H54 (cell line): ENCODE data around the gene SYNCRIP.
"Not testable (repeated sequence)": the region's sequence is repeated elsewhere in the genome, so short reads cannot be mapped to it uniquely, and the experiment has no call there.

Experiments
- DNase-seq: peaks from one replicate; pipeline ENCODE4 v3.0.0; 2011; ENCODE audit warnings: low spot score, mixed read lengths; ENCODE audit not compliant: insufficient read length
- FAIRE-seq: peaks from 3 replicates; lab custom pipeline; 2011; peaks lifted over from hg19 to GRCh38; lab: Jason Lieb, UNC
- POLR2A ChIP-seq: IDR thresholded peaks from 2 replicates; pipeline ENCODE4 v1.6.1; 2011; ENCODE audit warnings: low read depth, mild to moderate bottlenecking, low read length

Gene SYNCRIP

GRCh38 chr6:85642774-85643536 lies at the start of gene SYNCRIP:
Gene SYNCRIP, minus strand, starts transcription at chr6:85642886. Its CDS starts 1,447 bp downstream, at chr6:85641439.
- peak; percentile 80 for FAIRE-seq
- peak; percentile 90 for TF ChIP-seq POLR2A
- DNase-seq = peak; percentile 64

DNA sequence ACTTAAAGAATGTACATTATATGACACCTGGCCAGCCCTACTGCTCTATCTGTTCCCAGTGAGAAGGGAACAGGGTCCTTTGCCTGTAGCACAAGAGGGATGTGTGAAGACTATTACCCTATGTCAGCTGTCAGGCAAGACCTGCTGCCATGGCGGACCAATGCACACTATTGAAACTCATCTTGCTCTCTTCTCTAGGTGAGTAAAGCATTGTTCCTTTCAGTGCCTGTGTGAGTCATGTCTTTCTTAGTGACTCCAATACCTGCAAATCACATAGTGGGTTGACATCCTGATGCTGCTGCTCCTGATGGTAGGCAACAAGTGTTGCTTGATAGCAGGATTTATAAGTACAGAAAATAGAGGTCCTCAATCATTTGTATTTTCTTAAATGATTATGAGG lies 48.8 kb upstream of the SYNCRIP start:
- FAIRE-seq = no peak
- TF ChIP-seq POLR2A = no peak
- DNase-seq = no peak

- no peak for TF ChIP-seq POLR2A
- no peak for DNase-seq
- FAIRE-seq = no peak
Observed at GRCh38 chr6:85690071-85690470, 47.4 kb upstream of the SYNCRIP start.

- no peak for TF ChIP-seq POLR2A
- DNase-seq = no peak
- FAIRE-seq = no peak
Observed at GRCh38 chr6:85685713-85686112, 43.0 kb upstream of the SYNCRIP start.

DNA sequence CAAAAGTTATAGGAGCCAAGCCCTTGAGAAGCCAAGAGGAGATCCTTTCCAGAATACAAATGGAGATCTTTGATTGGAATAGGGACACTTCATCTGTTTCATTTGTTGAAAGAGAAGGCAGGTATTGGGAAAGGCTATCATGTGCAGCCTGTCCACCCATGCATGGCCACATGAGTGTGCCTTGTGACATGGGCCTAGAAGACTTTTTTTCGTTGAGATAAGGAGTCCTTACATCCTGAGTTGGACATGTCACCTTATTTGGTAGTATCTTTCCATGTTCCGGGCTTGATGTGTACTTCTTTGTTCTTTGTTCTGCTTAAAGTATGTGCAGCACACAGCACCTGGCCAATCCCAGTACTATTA lies 42.1 kb upstream of the SYNCRIP start:
- FAIRE-seq = no peak
- no peak for DNase-seq
- no peak for TF ChIP-seq POLR2A

DNA sequence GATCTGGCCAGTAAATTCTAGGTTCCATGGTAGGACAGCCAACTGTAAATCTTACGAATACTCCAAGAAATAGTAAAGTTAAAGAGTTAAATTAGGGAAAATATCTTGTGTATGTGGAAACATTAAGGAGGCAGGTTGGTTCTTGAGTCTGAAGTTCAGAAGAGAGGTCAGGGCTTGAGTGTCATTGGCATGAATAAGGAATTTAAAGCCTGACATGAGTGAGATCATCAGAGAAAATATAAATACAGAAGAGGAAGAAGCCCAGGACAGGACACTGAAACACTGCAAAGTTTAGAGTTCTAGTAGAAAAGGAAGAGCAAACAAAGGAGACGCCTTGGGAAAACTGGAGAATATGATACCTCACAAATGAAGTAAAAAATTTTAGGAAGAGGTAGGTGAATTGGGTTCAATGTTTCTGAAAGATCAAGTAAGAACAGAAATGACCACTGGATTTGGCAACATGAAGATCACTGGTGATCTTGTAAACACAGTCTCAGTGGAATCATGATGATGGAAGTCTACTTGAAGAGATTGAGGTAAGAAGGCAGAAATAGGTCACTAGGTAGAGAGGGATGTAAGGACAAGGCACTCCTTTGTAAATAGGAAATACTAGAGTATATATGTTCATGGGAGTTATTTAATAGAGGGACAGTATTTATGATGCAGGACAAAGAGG lies 41.6 kb upstream of the SYNCRIP start:
- no peak for FAIRE-seq
- no peak for DNase-seq
- TF ChIP-seq POLR2A = no peak

DNA sequence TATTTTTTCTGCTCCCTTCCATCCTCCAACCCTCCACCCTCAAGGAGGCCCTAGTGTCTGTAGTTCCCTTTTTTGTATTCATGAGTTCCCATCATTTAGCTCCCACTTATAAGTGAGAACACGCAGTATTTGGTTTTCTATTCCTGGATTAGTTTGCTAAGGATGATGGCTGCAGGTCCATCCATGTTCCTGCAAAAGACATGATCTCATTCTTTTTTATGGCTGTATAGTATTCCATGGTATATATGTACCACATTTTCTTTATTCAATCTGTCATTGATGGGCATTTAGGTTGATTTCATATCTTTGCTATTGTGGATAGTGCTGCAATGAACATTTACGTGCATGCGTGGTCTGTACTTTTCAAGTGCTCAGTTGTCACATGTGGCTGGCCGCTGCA lies 39.2 kb upstream of the SYNCRIP start:
- not testable (repeated sequence) for FAIRE-seq, DNase-seq

DNA sequence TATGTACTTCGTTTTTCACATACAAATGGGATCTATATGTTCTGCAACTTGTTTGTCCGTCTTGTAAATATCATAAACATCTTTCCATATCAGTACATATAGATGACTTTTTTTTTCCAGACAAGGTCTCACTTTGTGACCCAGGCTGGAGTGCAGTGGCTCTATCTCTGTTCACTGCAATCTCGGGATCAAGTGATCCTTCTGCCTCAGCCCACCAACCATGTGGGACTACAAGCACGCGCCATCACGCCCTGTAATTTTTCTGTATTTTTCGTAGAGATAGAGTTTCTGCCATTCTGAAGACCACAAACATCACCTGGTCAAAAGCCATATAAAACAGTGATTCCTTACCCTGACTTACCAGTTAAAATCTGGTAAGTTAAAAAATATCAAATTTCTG lies 37.7 kb upstream of the SYNCRIP start:
- no peak for FAIRE-seq
- no peak for DNase-seq
- TF ChIP-seq POLR2A = no peak

- TF ChIP-seq POLR2A = no peak
- FAIRE-seq = no peak
- no peak for DNase-seq
Observed at GRCh38 chr6:85679445-85680123, 36.9 kb upstream of the SYNCRIP start.

- FAIRE-seq = peak; percentile 97
- peak; percentile 99 for TF ChIP-seq POLR2A
- DNase-seq = peak; percentile 84
Observed at GRCh38 chr6:85678602-85679444, 36.1 kb upstream of the SYNCRIP start.

- FAIRE-seq (no peak), DNase-seq (no peak)
- TF ChIP-seq POLR2A = no peak
Observed at GRCh38 chr6:85678026-85678601, 35.4 kb upstream of the SYNCRIP start.

- no peak for TF ChIP-seq POLR2A
- DNase-seq = no peak
- FAIRE-seq = peak; percentile 30
Observed at GRCh38 chr6:85677234-85677956, 34.7 kb upstream of the SYNCRIP start.
